SU-DHL-6 (cell line): ENCODE results near the gene MOB3A.

Source experiments
- EZH2phosphoT487 ChIP-seq: fragments of 200-600 bp; sonication (generic), shearing (Covaris generic); conservative IDR thresholded peaks from 2 replicates; pipeline ENCODE4 v1.6.1; 2018; ENCODE audit warnings: mild to moderate bottlenecking, antibody characterized with exemption, low read length, moderate library complexity, mixed read lengths
- TF ChIP-seq, protein P1 (sequence below): fragments of 200-600 bp; sonication (generic); IDR thresholded peaks from one replicate; pipeline ENCODE4 v1.5.1; 2017; ENCODE audit warnings: antibody characterized with exemption, mild to moderate bottlenecking, low read length, moderate library complexity; ENCODE audit not compliant: insufficient read depth, poor library complexity, severe bottlenecking

DNA sequence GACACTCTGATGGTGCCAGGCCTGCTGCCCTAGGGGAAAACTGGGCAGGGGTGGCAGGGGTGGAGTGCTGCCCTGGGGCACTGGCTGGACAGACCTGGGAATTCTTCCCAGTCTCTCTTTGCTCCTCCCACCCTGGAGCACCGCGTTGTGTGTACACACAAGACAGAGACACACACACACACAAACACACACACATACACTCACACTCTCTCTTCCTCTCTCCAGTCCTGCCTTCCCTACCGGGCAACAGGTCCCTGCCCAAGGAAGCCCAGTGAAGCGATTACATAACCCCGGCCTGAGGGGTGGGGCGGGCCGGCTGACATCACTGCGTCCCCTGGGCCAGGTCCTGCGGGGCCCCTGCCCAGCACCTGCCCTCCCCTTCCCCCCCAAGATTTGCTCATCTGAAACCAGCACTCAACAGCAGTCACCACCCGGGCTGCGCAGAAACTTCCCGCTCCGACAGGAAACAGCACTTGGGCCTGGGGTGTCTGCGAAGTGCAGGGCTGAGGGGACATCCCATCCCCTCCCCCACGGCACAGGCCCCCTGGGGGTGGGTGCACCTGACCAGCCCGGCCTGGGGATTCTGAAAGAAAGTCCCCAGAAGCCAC lies 46.3 kb downstream of the MOB3A start:
- TF ChIP-seq, protein P1, sequence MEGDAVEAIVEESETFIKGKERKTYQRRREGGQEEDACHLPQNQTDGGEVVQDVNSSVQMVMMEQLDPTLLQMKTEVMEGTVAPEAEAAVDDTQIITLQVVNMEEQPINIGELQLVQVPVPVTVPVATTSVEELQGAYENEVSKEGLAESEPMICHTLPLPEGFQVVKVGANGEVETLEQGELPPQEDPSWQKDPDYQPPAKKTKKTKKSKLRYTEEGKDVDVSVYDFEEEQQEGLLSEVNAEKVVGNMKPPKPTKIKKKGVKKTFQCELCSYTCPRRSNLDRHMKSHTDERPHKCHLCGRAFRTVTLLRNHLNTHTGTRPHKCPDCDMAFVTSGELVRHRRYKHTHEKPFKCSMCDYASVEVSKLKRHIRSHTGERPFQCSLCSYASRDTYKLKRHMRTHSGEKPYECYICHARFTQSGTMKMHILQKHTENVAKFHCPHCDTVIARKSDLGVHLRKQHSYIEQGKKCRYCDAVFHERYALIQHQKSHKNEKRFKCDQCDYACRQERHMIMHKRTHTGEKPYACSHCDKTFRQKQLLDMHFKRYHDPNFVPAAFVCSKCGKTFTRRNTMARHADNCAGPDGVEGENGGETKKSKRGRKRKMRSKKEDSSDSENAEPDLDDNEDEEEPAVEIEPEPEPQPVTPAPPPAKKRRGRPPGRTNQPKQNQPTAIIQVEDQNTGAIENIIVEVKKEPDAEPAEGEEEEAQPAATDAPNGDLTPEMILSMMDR: no peak
- no peak for TF ChIP-seq EZH2phosphoT487
